K562 (cell line): Measurements from ENCODE around the gene ZFP30. TPM values are rescaled to one million over a fixed set of nuclear protein-coding genes. Genes with fewer than 3 reads are reported as not detected.

Source experiments
- ATAC-seq: fragments of 200-7000 bp; cut with Tn5 transposase; 3 replicates; pipeline ENCODE4 v1.9.1; 2020; ENCODE audit warnings: moderate library complexity
- BruUV-seq: library from RNA; stranded (reverse); fragments of 400-500 nt; replicated peaks from 2 replicates; lab custom pipeline; 2021; lab: Mats Ljungman, UMichigan
- CTCF ChIA-PET: fragments of 300-600 bp; formaldehyde crosslinking; extraction: SDS; loops from one replicate; lab custom pipeline; 2021; ENCODE audit warnings: low intra/inter-chr PET ratio; lab: Yijun Ruan, JAX
- POLR2A ChIA-PET: fragments of 300-600, 350-650 bp; sonication (Branson Sonifier 250); formaldehyde crosslinking; extraction: SDS; loops from one replicate; lab custom pipeline; 2021; ENCODE audit warnings: antibody characterized with exemption, inconsistent platforms; lab: Yijun Ruan, JAX
- DNase-seq, 4 experiments: peaks; one replicate each; pipeline versions ENCODE4 v3.0.0 to v3.0.0-alpha.2; 2011 to 2018; ENCODE audit warnings: low spot score in 3 of 4, mixed read lengths in 3 of 4; ENCODE audit errors: extremely low read depth in 1 of 4
- FAIRE-seq: peaks from 2 replicates; lab custom pipeline; 2011; peaks lifted over from hg19 to GRCh38; lab: Jason Lieb, UNC
- H2AFZ ChIP-seq: 2 replicates; pipeline ENCODE4 v1.6.0; 2011; ENCODE audit warnings: low read depth, low read length, control low read depth, inconsistent platforms
- H3K27ac ChIP-seq: fragments of 200-600 bp; 3 replicates; pipeline ENCODE4 v1.8.0; 2011; ENCODE audit warnings: low read depth, mild to moderate bottlenecking, control low read depth, inconsistent platforms, low read length, moderate library complexity, mixed read lengths; ENCODE audit errors: extremely low read depth
- H3K27me3 ChIP-seq, 2 experiments: fragments of 300-600 bp in 1 of 2; 2 replicates in 1 of 2; 3 replicates in 1 of 2; pipeline versions ENCODE4 v1.6.0 to v1.8.0; 2011; ENCODE audit warnings: inconsistent platforms in 2 of 2, low read length in 2 of 2, mild to moderate bottlenecking in 1 of 2, mixed read lengths in 1 of 2, moderate library complexity in 1 of 2; ENCODE audit not compliant: control insufficient read depth in 2 of 2, insufficient read depth in 2 of 2
- H3K36me3 ChIP-seq: fragments of 300-600 bp; 3 replicates; pipeline ENCODE4 v1.8.0; 2011; ENCODE audit warnings: mild to moderate bottlenecking, low read length, inconsistent platforms; ENCODE audit not compliant: control insufficient read depth, insufficient read depth
- H3K4me1 ChIP-seq, 2 experiments: fragments of 200-600 bp in 1 of 2; replicated peaks in 1 of 2; 2 replicates in 1 of 2; 3 replicates in 1 of 2; pipeline versions ENCODE4 v1.5.1 to v1.8.0; 2011; ENCODE audit warnings: inconsistent platforms in 2 of 2, low read length in 2 of 2, mild to moderate bottlenecking in 1 of 2, mixed read lengths in 1 of 2, moderate library complexity in 1 of 2; ENCODE audit not compliant: control insufficient read depth in 2 of 2, insufficient read depth in 2 of 2
- H3K4me2 ChIP-seq: 2 replicates; pipeline ENCODE4 v1.6.1; 2011; ENCODE audit warnings: low read length, control low read depth, inconsistent platforms, mixed read lengths; ENCODE audit not compliant: insufficient read depth
- H3K4me3 ChIP-seq: fragments of 200-600 bp; sonication (generic), shearing (Covaris generic); 2 replicates; pipeline ENCODE4 v1.5.1; 2016; ENCODE audit warnings: control low read depth, inconsistent platforms
- H3K79me2 ChIP-seq: fragments of 200-600 bp; 3 replicates; pipeline ENCODE4 v1.8.0; 2011; ENCODE audit warnings: low read length, inconsistent platforms; ENCODE audit not compliant: control insufficient read depth, insufficient read depth
- H3K9ac ChIP-seq, 2 experiments: 2 replicates each; pipeline versions ENCODE4 v1.6.0 to v1.6.1; 2011; ENCODE audit warnings: low read depth in 2 of 2, low read length in 2 of 2, control low read depth in 1 of 2, inconsistent platforms in 1 of 2, mild to moderate bottlenecking in 1 of 2, mixed read lengths in 1 of 2; ENCODE audit not compliant: insufficient read depth in 1 of 2
- H3K9me1 ChIP-seq: one replicate; pipeline ENCODE4 v1.6.0; 2011; ENCODE audit warnings: inconsistent platforms, mild to moderate bottlenecking, low read length, moderate library complexity; ENCODE audit not compliant: control insufficient read depth, insufficient read depth
- H3K9me3 ChIP-seq: replicated peaks from 2 replicates; pipeline ENCODE4 v1.5.1; 2011; ENCODE audit warnings: low read depth, low read length, inconsistent platforms; ENCODE audit not compliant: control insufficient read depth, insufficient read depth
- H4K20me1 ChIP-seq: replicated peaks from 2 replicates; pipeline ENCODE4 v1.6.1; 2011; ENCODE audit warnings: low read length, inconsistent platforms, mixed read lengths; ENCODE audit not compliant: control insufficient read depth, insufficient read depth
- BACH1 ChIP-seq: fragments of 200-800 bp; sonication (Bioruptor generic); IDR thresholded peaks from 2 replicates; pipeline ENCODE4 v1.6.1; 2016; ENCODE audit warnings: missing genetic modification characterization, missing compliant biosample characterization
- CBX3 ChIP-seq, 2 experiments: IDR thresholded peaks; 1 replicate in 1 of 2; 2 replicates in 1 of 2; pipeline ENCODE4 v1.6.1; 2012; ENCODE audit warnings: inconsistent platforms in 2 of 2, low read length in 2 of 2, borderline replicate concordance in 1 of 2, control low read depth in 1 of 2
- HMG20A ChIP-seq: fragments of 450-650 bp; formaldehyde crosslinking; conservative IDR thresholded peaks from 2 replicates; pipeline ENCODE4 v1.4.0; 2020; ENCODE audit warnings: mild to moderate bottlenecking, mixed read lengths
- JUNB ChIP-seq: fragments of 450-650 bp; formaldehyde crosslinking; conservative IDR thresholded peaks from 2 replicates; pipeline ENCODE4 v1.4.0; 2020; ENCODE audit warnings: mild to moderate bottlenecking
- MAZ ChIP-seq, 2 experiments: fragments of 450-650 bp in 1 of 2; sonication (generic) in 1 of 2; formaldehyde crosslinking; IDR thresholded peaks in 1 of 2; conservative IDR thresholded peaks in 1 of 2; 2 replicates each; pipeline versions ENCODE4 v1.4.0 to v1.5.0; 2020; ENCODE audit warnings: mild to moderate bottlenecking in 1 of 2, missing genetic modification reagents in 1 of 2
- MYNN ChIP-seq, 2 experiments: sonication (generic); formaldehyde crosslinking in 1 of 2; IDR thresholded peaks; 2 replicates each; pipeline versions ENCODE4 v1.5.0 to v1.6.1; 2016 to 2020; ENCODE audit warnings: antibody characterized with exemption in 1 of 2, missing genetic modification reagents in 1 of 2
- NFXL1 ChIP-seq: fragments of 450-650 bp; formaldehyde crosslinking; IDR thresholded peaks from 2 replicates; pipeline ENCODE4 v1.4.0; 2021; ENCODE audit warnings: mild to moderate bottlenecking
- PREB ChIP-seq: sonication (generic); formaldehyde crosslinking; IDR thresholded peaks from 2 replicates; pipeline ENCODE4 v1.8.1; 2023; ENCODE audit warnings: mild to moderate bottlenecking, missing genetic modification reagents
- SIN3A ChIP-seq, 2 experiments: fragments of 150-350 bp in 1 of 2; IDR thresholded peaks; 2 replicates each; pipeline ENCODE4 v1.6.1; 2011 to 2016; ENCODE audit warnings: borderline replicate concordance in 2 of 2, low read depth in 2 of 2, low read length in 2 of 2, mild to moderate bottlenecking in 2 of 2, moderate library complexity in 2 of 2; ENCODE audit not compliant: control insufficient read depth in 1 of 2
- SMARCA5 ChIP-seq: fragments of 450-650 bp; IDR thresholded peaks from 2 replicates; pipeline ENCODE4 v1.6.1; 2016
- STAT5B ChIP-seq: fragments of 250-450 bp; sonication (Bioruptor Pico); IDR thresholded peaks from 2 replicates; pipeline ENCODE4 v1.8.0; 2021; ENCODE audit warnings: mild to moderate bottlenecking, inconsistent platforms
- TAF7 ChIP-seq: fragments of 450-650 bp; IDR thresholded peaks from 2 replicates; pipeline ENCODE4 v1.6.1; 2016; ENCODE audit warnings: missing genetic modification characterization, missing compliant biosample characterization
- TFAP4 ChIP-seq: sonication (generic); formaldehyde crosslinking; IDR thresholded peaks from 2 replicates; pipeline ENCODE4 v1.8.0; 2022; ENCODE audit warnings: missing genetic modification reagents, mild to moderate bottlenecking, moderate library complexity, borderline replicate concordance
- ZBTB7A ChIP-seq: IDR thresholded peaks from 2 replicates; pipeline ENCODE4 v1.6.1; 2011; ENCODE audit warnings: low read depth, mild to moderate bottlenecking, low read length, moderate library complexity, borderline replicate concordance; ENCODE audit not compliant: control insufficient read depth
- ZEB2 ChIP-seq: fragments of 450-650 bp; IDR thresholded peaks from 2 replicates; pipeline ENCODE4 v1.6.1; 2016
- ZNF146 ChIP-seq: IDR thresholded peaks from one replicate; pipeline ENCODE4 v1.6.1; 2018; ENCODE audit warnings: missing compliant biosample characterization; ENCODE audit not compliant: unreplicated experiment
- ZNF668 ChIP-seq: fragments of 250-450 bp; sonication (Bioruptor Pico); IDR thresholded peaks from 2 replicates; pipeline ENCODE4 v1.8.0; 2022; ENCODE audit warnings: mild to moderate bottlenecking, inconsistent platforms
- ZNF695 ChIP-seq: fragments of 450-650 bp; formaldehyde crosslinking; IDR thresholded peaks from 2 replicates; pipeline ENCODE4 v1.4.0; 2020; ENCODE audit warnings: mild to moderate bottlenecking, moderate library complexity
- ZNF699 ChIP-seq: fragments of 250-450 bp; sonication (Bioruptor Pico); IDR thresholded peaks from 2 replicates; pipeline ENCODE4 v1.8.0; 2021; ENCODE audit warnings: mild to moderate bottlenecking, moderate library complexity; ENCODE audit not compliant: insufficient replicate concordance
- ZNF75A ChIP-seq: fragments of 450-650 bp; formaldehyde crosslinking; IDR thresholded peaks from 2 replicates; pipeline ENCODE4 v1.4.0; 2020; ENCODE audit warnings: mild to moderate bottlenecking
- ZNF76 ChIP-seq: fragments of 250-450 bp; sonication (Bioruptor Pico); IDR thresholded peaks from 2 replicates; pipeline ENCODE4 v1.4.0; 2020; ENCODE audit warnings: mild to moderate bottlenecking, moderate library complexity, borderline replicate concordance
- WGBS: fragments of 100-300 bp; shearing (Covaris generic); methylation state at CpG from one replicate; pipeline ENCODE4 v1.1.6; 2016; ENCODE audit warnings: low coverage, mixed read lengths; ENCODE audit not compliant: insufficient coverage; ENCODE audit errors: missing lambda C conversion rate; 5-methylcytosine and 5-hydroxymethylcytosine counted together
- in situ Hi-C: fragments of 300-500 bp; cut with MboI; formaldehyde crosslinking; loops from 4 replicates; pipeline ENCODE4 v1.15.0; 2018; ENCODE audit warnings: inconsistent platforms, mixed read lengths
- intact Hi-C: fragments of 100-400 bp; cut with micrococcal nuclease; formaldehyde crosslinking; loops from 2 replicates; pipeline ENCODE4 v1.14.2; 2022
- polyA plus RNA-seq, 8 experiments: library from polyadenylated mRNA; depleted of rRNA in 4 of 8; stranded (reverse) in 5 of 8; unstranded in 3 of 8; fragments of >200 nt; fragmentation: Nextera tagmentation in 2 of 8; fragmentation: Illumina TruSeq in 1 of 8; extraction: Ambion mirVana in 2 of 8; extraction: Trizol in 1 of 8; gene quantifications; 2 replicates each; pipeline versions ENCODE4 v1.2.1 to v1.2.3, GENCODE V29; 2011 to 2014; ENCODE audit warnings: inconsistent platforms in 1 of 8, missing spikeins in 1 of 8
- total RNA-seq, 7 experiments: library from RNA; depleted of rRNA in 6 of 7; stranded (reverse); fragments of >200 nt in 6 of 7; fragmentation: Illumina TruSeq in 2 of 7; extraction: Trizol in 2 of 7; gene quantifications; 2 replicates each; pipeline versions ENCODE4 v1.2.1 to v1.2.3, GENCODE V29; 2011 to 2021; ENCODE audit warnings: low replicate concordance in 1 of 7

ZFP30 gene
- total and polyA plus RNA-seq, 9 of the 15 experiments (the other 6 are each of a cell fraction or from before 2014, with no cell fraction given): 1.1 to 11.3 (median 4.9) TPM

GRCh38 chr19:37594304-37594981 lies 60.8 kb downstream of the ZFP30 start, which contains the start of the genes ZNF540 and ZNF571 (continued):
- TF ChIP-seq NFXL1 (CRISPR knock-in tag) (no peak), ZNF76 (CRISPR knock-in tag) (no peak), ZBTB7A (no peak), BACH1 (tag) (no peak), TAF7 (tag) (0 out of 2 replicates have a peak, but pooled peaks have one; percentile 15), CBX3 (IDR thresholded peaks at IDR 0.05; ENCODE audit: borderline replicate concordance in 1 of 2, low read length in 2 of 2) (no peak), PREB (no peak)

GRCh38 chr19:37593996-37594303 lies 61.3 kb downstream of the ZFP30 start:
- intact Hi-C loops: loop anchor here (1.0 kb wide), 1 partner anchor 127 kb away; the partner anchor contains the start of gene ZNF569
- H3K4me3 ChIP-seq: peak overlapping the region; percentile 59
- no peaks in the 10 kb centered on the region for H3K36me3 ChIP-seq
- H3K27ac ChIP-seq: peak overlapping the region; percentile 58; the same call in 2 of the 3 replicates
- H3K79me2 ChIP-seq: no peaks in the 10 kb centered on the region
- no peak for DNase-seq
- BruUV-seq: TSS peak; percentile 68
- no peak for ATAC-seq
- ChIA-PET CTCF (no interaction called here), POLR2A (interaction anchor here (1.1 to 1.3 kb wide), 2 partner anchors 15 to 376 kb away, joined by 4 to 6 read pairs; partner anchors contain the start of gene ZNF383)
- in situ Hi-C loops: no loop called here
- H3K9me3 ChIP-seq: no peaks in the 10 kb centered on the region
- no peaks in the 10 kb centered on the region for H3K9me1 ChIP-seq
- FAIRE-seq: no peak
- no peaks in the 10 kb centered on the region for H4K20me1 ChIP-seq
- peaks cover 0 to 14% of the 10 kb centered on the region in 2 experiments; a peak in 2 of 5 replicates for H3K4me1 ChIP-seq
- no peaks in the 10 kb centered on the region for H3K27me3 ChIP-seq
- H2AFZ ChIP-seq: peak overlapping the region; percentile 96
- WGBS: 9% methylated on average over 9 of the region's 9 CpGs
- H3K4me2 ChIP-seq: peak overlapping the region; percentile 95
- H3K9ac ChIP-seq: peak overlapping the region; percentile 62 to 89
- TF ChIP-seq ZNF695 (CRISPR knock-in tag) (no peak), ZNF75A (CRISPR knock-in tag) (no peak), ZNF699 (CRISPR knock-in tag) (no peak), ZNF668 (CRISPR knock-in tag) (no peak), ZNF146 (CRISPR knock-in tag) (no peak), MAZ (CRISPR knock-in tag; conservative IDR thresholded peaks at IDR 0.05 in 1 of 2, IDR thresholded peaks at IDR 0.05 in 1 of 2) (no peak), MYNN (IDR thresholded peaks at IDR 0.05) (no peak), MYNN (CRISPR knock-in tag; IDR thresholded peaks at IDR 0.05) (no peak), JUNB (CRISPR knock-in tag) (no peak), SMARCA5 (no peak), TFAP4 (no peak), HMG20A (CRISPR knock-in tag) (no peak), SIN3A (IDR thresholded peaks at IDR 0.05; ENCODE audit: borderline replicate concordance in 2 of 2, control insufficient read depth in 1 of 2, low read depth in 2 of 2, low read length in 2 of 2) (no peak), ZEB2 (no peak), STAT5B (CRISPR knock-in tag) (no peak)
